PC-3 (cell line): Measurements from ENCODE around the gene RAP1B.

Experiments used
- EZH2 ChIP-seq: fragments of 300-600 bp; sonication (generic); IDR thresholded peaks from one replicate; pipeline ENCODE4 v1.6.1; 2017; ENCODE audit warnings: antibody characterized with exemption, mild to moderate bottlenecking, low read length; ENCODE audit not compliant: unreplicated experiment
- EZH2phosphoT487 ChIP-seq: fragments of 300-600 bp; sonication (generic); IDR thresholded peaks from 2 replicates; pipeline ENCODE4 v1.6.1; 2018; ENCODE audit warnings: mild to moderate bottlenecking, antibody characterized with exemption, low read length, borderline replicate concordance
- TF ChIP-seq, protein P1 (sequence below): fragments of 300-600 bp; sonication (generic); conservative IDR thresholded peaks from 2 replicates; pipeline ENCODE4 v1.5.1; 2017; ENCODE audit warnings: antibody characterized with exemption, low read depth, mild to moderate bottlenecking, low read length

DNA sequence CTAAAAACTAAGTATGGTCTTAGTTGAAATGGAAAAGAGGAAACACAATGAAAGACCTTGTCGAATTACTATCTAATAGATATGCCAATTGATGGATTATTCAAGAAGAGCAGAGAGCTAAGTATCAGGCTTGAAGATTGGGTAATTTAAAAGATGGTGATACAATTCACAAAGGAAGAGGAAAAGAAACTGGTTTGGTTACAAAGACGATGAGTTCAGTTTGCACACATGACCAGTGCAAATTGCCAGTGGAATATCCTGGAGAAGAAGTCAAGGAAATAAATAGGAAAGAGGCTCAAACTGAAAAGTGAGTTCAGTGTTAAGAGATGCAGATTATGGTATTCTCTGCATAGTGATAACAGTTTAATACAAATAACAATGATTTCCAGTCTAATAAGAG lies 2.5 kb upstream of the RAP1B start:
- TF ChIP-seq, protein P1, sequence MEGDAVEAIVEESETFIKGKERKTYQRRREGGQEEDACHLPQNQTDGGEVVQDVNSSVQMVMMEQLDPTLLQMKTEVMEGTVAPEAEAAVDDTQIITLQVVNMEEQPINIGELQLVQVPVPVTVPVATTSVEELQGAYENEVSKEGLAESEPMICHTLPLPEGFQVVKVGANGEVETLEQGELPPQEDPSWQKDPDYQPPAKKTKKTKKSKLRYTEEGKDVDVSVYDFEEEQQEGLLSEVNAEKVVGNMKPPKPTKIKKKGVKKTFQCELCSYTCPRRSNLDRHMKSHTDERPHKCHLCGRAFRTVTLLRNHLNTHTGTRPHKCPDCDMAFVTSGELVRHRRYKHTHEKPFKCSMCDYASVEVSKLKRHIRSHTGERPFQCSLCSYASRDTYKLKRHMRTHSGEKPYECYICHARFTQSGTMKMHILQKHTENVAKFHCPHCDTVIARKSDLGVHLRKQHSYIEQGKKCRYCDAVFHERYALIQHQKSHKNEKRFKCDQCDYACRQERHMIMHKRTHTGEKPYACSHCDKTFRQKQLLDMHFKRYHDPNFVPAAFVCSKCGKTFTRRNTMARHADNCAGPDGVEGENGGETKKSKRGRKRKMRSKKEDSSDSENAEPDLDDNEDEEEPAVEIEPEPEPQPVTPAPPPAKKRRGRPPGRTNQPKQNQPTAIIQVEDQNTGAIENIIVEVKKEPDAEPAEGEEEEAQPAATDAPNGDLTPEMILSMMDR = no peak
- TF ChIP-seq EZH2phosphoT487 (no peak), EZH2 (no peak)
